HepG2 (cell line): ENCODE results near the gene IKZF4. TPM values are rescaled to one million over a fixed set of nuclear protein-coding genes. Genes with fewer than 3 reads are reported as not detected.
A peak's percentile ranks its signal among the peaks of the same experiment; 100 is the strongest.

Experiments
- ARHGAP35 ChIP-seq: sonication (generic); formaldehyde crosslinking; IDR thresholded peaks from 2 replicates; pipeline ENCODE4 v1.9.0; 2022; ENCODE audit warnings: mild to moderate bottlenecking, inconsistent platforms, moderate library complexity, missing genetic modification reagents, borderline replicate concordance
- CSRNP1 ChIP-seq: sonication (generic); formaldehyde crosslinking; IDR thresholded peaks from 2 replicates; pipeline ENCODE4 v1.8.1; 2023; ENCODE audit warnings: mild to moderate bottlenecking, missing genetic modification reagents
- FOXO1 ChIP-seq: sonication (generic); formaldehyde crosslinking; IDR thresholded peaks from 2 replicates; pipeline ENCODE4 v1.4.0; 2020; ENCODE audit warnings: missing genetic modification reagents
- IRX3 ChIP-seq: sonication (generic); formaldehyde crosslinking; IDR thresholded peaks from 2 replicates; pipeline ENCODE4 v1.8.1; 2023; ENCODE audit warnings: mild to moderate bottlenecking, low read depth, missing genetic modification reagents, borderline replicate concordance
- KLF12 ChIP-seq: sonication (generic); formaldehyde crosslinking; IDR thresholded peaks from 2 replicates; pipeline ENCODE4 v1.4.0; 2020; ENCODE audit warnings: missing genetic modification reagents, borderline replicate concordance
- POLR2G ChIP-seq: fragments of 200-400 bp; formaldehyde crosslinking; IDR thresholded peaks from 2 replicates; pipeline ENCODE4 v1.6.1; 2018; ENCODE audit warnings: mild to moderate bottlenecking, low read depth, low read length, moderate library complexity
- RBM39 ChIP-seq: fragments of 200-400 bp; formaldehyde crosslinking; IDR thresholded peaks from one replicate; pipeline ENCODE4 v1.6.1; 2018; ENCODE audit warnings: antibody characterized with exemption, mild to moderate bottlenecking, low read depth, low read length; ENCODE audit not compliant: poor library complexity, severe bottlenecking
- ZHX2 ChIP-seq, 2 experiments: sonication (generic) in 1 of 2; formaldehyde crosslinking in 1 of 2; IDR thresholded peaks; 2 replicates each; pipeline versions ENCODE4 v1.6.1 to v1.9.0; 2014 to 2022; ENCODE audit warnings: antibody characterized with exemption in 1 of 2, borderline replicate concordance in 1 of 2, inconsistent platforms in 1 of 2, low read depth in 1 of 2, missing genetic modification reagents in 1 of 2
- ZNF530 ChIP-seq: sonication (generic); formaldehyde crosslinking; IDR thresholded peaks from 2 replicates; pipeline ENCODE4 v1.5.0; 2020; ENCODE audit warnings: low read depth, mild to moderate bottlenecking, missing genetic modification reagents
- ZNF816 ChIP-seq: sonication (generic); formaldehyde crosslinking; IDR thresholded peaks from 2 replicates; pipeline ENCODE4 v1.8.0; 2022; ENCODE audit warnings: missing genetic modification reagents, mild to moderate bottlenecking, borderline replicate concordance
- polyA plus RNA-seq, 8 experiments: library from polyadenylated mRNA; depleted of rRNA in 3 of 8; stranded (reverse) in 7 of 8; unstranded in 1 of 8; fragments of >200 nt; fragmentation: Illumina TruSeq in 4 of 8; extraction: Trizol in 4 of 8; gene quantifications; 2 replicates each; pipeline versions ENCODE4 v1.2.1 to v1.2.3, GENCODE V29; 2011 to 2016; ENCODE audit warnings: low read depth in 4 of 8, missing spikeins in 1 of 8, mixed read lengths in 1 of 8; ENCODE audit not compliant: insufficient read depth in 1 of 8
- total RNA-seq, 5 experiments: library from RNA; depleted of rRNA; stranded (reverse); fragments of >200 nt; fragmentation: Illumina TruSeq; extraction: Trizol; gene quantifications; 2 replicates each; pipeline ENCODE4 v1.2.3, GENCODE V29; 2016; ENCODE audit warnings: low read depth in 1 of 5

The IKZF4 gene
- total and polyA plus RNA-seq, 2 of the 13 experiments (the other 11 are each of a cell fraction or from before 2014, with no cell fraction given) = 0.58 to 2.2 TPM

GRCh38 chr12:56007564-56008559 is 13.0 kb upstream of the IKZF4 start (continued):
- TF ChIP-seq CSRNP1 = no peak
- no peak for TF ChIP-seq ZHX2 (IDR thresholded peaks at IDR 0.05; ENCODE audit: low read depth)
- TF ChIP-seq ZHX2 (CRISPR knock-in tag; IDR thresholded peaks at IDR 0.05; ENCODE audit: borderline replicate concordance) = no peak
- no peak for TF ChIP-seq IRX3 (CRISPR knock-in tag)
- TF ChIP-seq FOXO1 (CRISPR knock-in tag) = no peak
- TF ChIP-seq KLF12 = no peak
- TF ChIP-seq ARHGAP35 (CRISPR knock-in tag) = no peak
- no peak for TF ChIP-seq POLR2G
- TF ChIP-seq ZNF816 (CRISPR knock-in tag) = 0 out of 2 replicates have a peak, but pooled peaks have one; percentile 12
- TF ChIP-seq RBM39 = peak; percentile 22
- TF ChIP-seq ZNF530 (CRISPR knock-in tag) = no peak
